ENCODE measurements around the gene GDPD1. TPM values are rescaled to one million over a fixed set of nuclear protein-coding genes. Genes with fewer than 3 reads are reported as not detected.

Gene GDPD1
- total RNA-seq, 1 donor from 2014 or later: 1.2 TPM

DNA sequence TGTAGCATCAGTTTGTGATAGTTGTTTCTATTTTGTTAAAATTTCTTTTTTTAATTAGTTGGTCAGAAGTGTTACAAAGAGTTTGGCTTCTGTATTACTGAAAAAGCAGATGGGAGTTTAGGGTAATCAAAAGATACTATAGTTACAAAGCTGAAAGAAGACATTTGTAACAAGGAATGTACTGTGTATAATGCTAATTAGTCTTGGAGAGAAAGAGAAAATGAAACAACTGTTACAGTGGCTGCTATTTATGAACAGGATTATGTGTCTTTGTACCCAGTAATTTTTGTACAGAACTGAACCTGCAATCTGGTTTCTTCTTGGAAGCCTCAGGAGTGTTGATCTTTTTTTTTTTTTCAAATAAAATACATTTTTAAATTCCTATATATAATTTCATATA is 14.3 kb downstream of the GDPD1 start:
- intact Hi-C loops (cut with micrococcal nuclease): no loop called here
- TF ChIP-seq, protein P1, sequence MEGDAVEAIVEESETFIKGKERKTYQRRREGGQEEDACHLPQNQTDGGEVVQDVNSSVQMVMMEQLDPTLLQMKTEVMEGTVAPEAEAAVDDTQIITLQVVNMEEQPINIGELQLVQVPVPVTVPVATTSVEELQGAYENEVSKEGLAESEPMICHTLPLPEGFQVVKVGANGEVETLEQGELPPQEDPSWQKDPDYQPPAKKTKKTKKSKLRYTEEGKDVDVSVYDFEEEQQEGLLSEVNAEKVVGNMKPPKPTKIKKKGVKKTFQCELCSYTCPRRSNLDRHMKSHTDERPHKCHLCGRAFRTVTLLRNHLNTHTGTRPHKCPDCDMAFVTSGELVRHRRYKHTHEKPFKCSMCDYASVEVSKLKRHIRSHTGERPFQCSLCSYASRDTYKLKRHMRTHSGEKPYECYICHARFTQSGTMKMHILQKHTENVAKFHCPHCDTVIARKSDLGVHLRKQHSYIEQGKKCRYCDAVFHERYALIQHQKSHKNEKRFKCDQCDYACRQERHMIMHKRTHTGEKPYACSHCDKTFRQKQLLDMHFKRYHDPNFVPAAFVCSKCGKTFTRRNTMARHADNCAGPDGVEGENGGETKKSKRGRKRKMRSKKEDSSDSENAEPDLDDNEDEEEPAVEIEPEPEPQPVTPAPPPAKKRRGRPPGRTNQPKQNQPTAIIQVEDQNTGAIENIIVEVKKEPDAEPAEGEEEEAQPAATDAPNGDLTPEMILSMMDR (IDR thresholded peaks at IDR 0.05): no peak
- POLR2A ChIA-PET: no interaction called here
- H3K4me3 Mint-ChIP-seq: no peak overlapping the region
- DNase-seq (no peak), ATAC-seq (ENCODE audit: low read depth) (no peak)
- no peaks in the 10 kb centered on the region for H3K36me3 Mint-ChIP-seq (ENCODE audit: low read depth)
- H3K9me3 Mint-ChIP-seq: no peaks in the 10 kb centered on the region
- CTCF ChIA-PET: no interaction called here
- no peaks in the 10 kb centered on the region for H3K27me3 Mint-ChIP-seq
- no peak overlapping the region for H3K27ac Mint-ChIP-seq
- no peaks in the 10 kb centered on the region for H3K4me1 Mint-ChIP-seq

DNA sequence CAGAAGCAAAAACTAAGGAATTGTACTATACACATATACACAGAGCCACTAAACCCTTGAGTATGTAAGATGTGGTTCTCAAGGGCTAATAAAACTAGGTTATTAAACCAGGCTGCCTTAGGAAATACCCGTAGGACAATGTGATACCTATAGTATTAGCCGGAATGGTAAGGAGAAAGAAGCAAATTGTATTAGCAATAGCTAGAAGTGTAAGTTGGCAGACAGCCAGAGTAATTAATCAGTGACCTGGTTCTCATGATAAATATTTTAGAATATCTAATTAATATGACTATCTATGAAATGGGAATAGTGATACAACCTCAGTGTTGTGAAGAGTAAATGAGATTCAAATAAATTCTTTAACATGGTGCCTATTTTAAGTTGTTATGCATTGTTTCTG is 18.6 kb downstream of the GDPD1 start:
- H3K27me3 Mint-ChIP-seq: no peaks in the 10 kb centered on the region
- ChIA-PET POLR2A (no interaction called here), CTCF (no interaction called here)
- H3K4me1 Mint-ChIP-seq: no peaks in the 10 kb centered on the region
- DNase-seq: no peak
- H3K36me3 Mint-ChIP-seq (ENCODE audit: low read depth): no peaks in the 10 kb centered on the region
- ATAC-seq (ENCODE audit: low read depth): no peak
- no peak overlapping the region for H3K27ac Mint-ChIP-seq
- intact Hi-C loops (cut with micrococcal nuclease): no loop called here
- H3K4me3 Mint-ChIP-seq: no peak overlapping the region
- H3K9me3 Mint-ChIP-seq: no peaks in the 10 kb centered on the region
- TF ChIP-seq, protein P1 (IDR thresholded peaks at IDR 0.05): no peak

DNA sequence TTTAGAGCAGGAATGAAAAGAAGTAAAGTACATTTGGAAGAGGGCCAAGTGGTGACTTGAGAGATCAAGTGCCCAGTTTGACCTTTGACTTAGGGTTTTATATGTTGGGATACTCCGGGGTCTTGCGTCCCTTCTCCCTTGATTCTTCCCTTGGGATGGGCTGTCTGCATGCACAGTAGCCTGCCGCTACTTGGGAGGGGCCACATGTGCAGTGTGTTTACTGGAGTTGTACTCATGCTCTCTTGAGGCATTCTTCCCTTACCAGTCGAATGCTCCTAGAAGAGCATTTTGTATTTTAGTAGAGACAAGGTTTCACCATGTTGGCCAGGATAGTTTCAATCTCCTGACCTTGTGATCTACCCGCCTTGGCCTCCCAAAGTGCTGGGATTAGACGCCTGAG is 23.8 kb downstream of the GDPD1 start:
- H3K36me3 Mint-ChIP-seq (ENCODE audit: low read depth): no peaks in the 10 kb centered on the region
- ChIA-PET CTCF (no interaction called here), POLR2A (no interaction called here)
- H3K27ac Mint-ChIP-seq: no peak overlapping the region
- DNase-seq (no peak), ATAC-seq (ENCODE audit: low read depth) (no peak)
- H3K27me3 Mint-ChIP-seq: no peaks in the 10 kb centered on the region
- H3K9me3 Mint-ChIP-seq: no peaks in the 10 kb centered on the region
- TF ChIP-seq, protein P1 (IDR thresholded peaks at IDR 0.05): no peak
- H3K4me1 Mint-ChIP-seq: no peaks in the 10 kb centered on the region
- no peak overlapping the region for H3K4me3 Mint-ChIP-seq
- intact Hi-C loops (cut with micrococcal nuclease): no loop called here

DNA sequence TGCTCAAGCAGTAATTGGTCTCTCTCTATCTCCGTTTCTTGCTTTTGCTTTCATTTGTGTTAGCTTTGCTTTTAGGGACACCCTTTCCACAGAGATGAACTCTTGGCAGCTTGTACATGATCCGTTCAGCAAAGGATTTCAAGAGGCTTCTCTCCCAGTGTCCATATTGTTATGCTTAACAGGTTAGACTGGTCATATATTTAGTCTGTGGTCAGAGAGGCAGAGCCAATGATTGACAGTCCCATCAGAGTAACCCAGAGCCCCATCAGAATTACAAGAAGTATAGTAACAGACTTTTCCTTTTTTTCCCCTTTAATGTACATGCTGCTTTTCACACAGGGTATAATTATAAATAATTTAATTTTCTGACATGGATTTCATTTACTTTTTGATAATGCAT is 34.4 kb downstream of the GDPD1 start:
- intact Hi-C loops (cut with micrococcal nuclease): no loop called here
- Mint-ChIP-seq H3K4me3 (no peak overlapping the region), H3K27me3 (no peaks in the 10 kb centered on the region), H3K27ac (no peak overlapping the region), H3K9me3 (no peaks in the 10 kb centered on the region), H3K4me1 (no peaks in the 10 kb centered on the region), H3K36me3 (ENCODE audit: low read depth) (no peaks in the 10 kb centered on the region)
- no peak for ATAC-seq (ENCODE audit: low read depth)
- TF ChIP-seq, protein P1 (IDR thresholded peaks at IDR 0.05): no peak
- POLR2A ChIA-PET: no interaction called here
- CTCF ChIA-PET: no interaction called here
- DNase-seq: no peak

DNA sequence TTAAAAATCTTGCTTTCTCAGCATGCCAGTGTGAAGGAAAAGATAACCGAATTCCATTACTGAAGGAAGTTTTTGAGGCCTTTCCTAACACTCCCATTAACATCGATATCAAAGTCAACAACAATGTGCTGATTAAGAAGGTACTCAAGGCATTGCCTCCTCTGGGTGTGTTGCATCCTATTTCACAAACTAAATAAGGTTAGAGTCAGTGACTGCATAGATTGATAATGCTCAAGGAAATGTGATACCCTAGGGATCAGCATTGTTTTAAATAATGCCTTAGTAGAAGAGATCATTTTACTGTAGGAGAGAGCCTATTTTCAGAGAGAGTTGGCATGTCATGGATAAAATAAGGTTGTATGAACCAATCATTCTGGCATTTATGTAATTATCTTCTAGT is 36.8 kb downstream of the GDPD1 start:
- TF ChIP-seq, protein P1 (IDR thresholded peaks at IDR 0.05): no peak
- DNase-seq (no peak), ATAC-seq (ENCODE audit: low read depth) (no peak)
- Mint-ChIP-seq H3K4me3 (no peak overlapping the region), H3K36me3 (ENCODE audit: low read depth) (no peaks in the 10 kb centered on the region), H3K4me1 (no peaks in the 10 kb centered on the region), H3K27me3 (no peaks in the 10 kb centered on the region), H3K27ac (no peak overlapping the region), H3K9me3 (no peaks in the 10 kb centered on the region)
- POLR2A ChIA-PET: no interaction called here
- CTCF ChIA-PET: no interaction called here
- intact Hi-C loops (cut with micrococcal nuclease): no loop called here
